Cortex of kidney (tissue), 1 donor: ENCODE results near the gene SCG3.

Experiments used
- DNase-seq: peaks from one replicate; lab custom pipeline; 2025; lab: John Stamatoyannopoulos, UW

Gene SCG3

DNA sequence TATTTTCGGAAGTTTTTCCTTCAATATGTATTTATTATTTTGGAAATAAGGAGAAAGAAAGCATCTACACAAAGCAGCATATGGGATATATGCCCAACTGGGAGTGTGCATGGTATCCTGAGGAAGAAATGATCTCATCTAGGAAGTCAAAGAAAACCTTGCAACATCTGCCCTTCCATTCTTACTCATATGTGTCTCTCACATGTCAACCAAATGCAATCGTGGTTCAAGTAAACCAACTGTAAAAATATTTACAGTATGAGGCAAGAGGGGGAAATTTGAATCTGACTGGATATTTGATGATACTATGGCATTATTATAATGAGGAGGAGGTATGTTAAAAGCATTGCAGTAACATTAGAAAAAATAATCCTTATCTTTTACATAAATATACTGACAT lies 3.2 kb upstream of the SCG3 start:
- no peak for DNase-seq

DNA sequence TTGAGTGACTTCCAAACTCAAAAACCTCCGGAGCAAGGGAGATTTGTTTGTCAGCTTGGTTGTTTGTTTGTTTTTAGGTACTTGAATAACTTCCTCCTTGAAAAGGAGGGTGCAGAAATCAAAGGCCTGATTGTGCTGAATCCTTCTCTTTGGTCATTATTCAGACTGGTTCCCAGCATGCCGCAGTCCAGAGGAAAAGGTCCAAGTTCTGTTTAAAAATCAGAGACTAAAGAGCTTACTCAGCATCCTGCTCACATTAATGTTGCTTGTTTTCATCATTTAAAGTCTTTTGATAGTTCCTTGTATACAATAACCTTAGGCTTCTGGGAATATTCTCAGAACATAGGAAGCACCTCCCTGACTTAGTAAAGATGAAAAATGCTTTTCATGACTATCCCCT lies 982 bp upstream of the SCG3 start:
- DNase-seq, result no peak

GRCh38 chr15:51687565-51687964 lies 6.3 kb downstream of the SCG3 start:
- DNase-seq, result no peak

DNA sequence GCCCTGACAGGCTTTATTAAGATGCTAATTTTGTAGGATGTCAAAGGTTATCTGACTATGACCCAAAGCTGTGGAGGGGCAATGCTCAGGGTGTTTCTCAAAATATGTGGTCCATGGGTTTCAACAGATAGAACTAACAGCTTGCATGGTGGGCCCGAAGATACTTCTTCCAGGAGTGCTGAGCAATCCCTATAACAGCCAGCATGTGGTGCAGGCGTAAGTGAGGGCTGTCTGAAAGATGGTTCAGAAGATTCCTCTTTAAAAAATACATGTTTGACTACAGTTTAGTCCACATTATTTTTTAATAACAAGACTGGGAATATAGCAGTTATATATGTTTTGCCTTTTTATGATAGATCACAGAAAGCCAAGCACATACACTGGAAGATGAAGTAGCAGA lies 7.6 kb downstream of the SCG3 start:
- no peak for DNase-seq

DNA sequence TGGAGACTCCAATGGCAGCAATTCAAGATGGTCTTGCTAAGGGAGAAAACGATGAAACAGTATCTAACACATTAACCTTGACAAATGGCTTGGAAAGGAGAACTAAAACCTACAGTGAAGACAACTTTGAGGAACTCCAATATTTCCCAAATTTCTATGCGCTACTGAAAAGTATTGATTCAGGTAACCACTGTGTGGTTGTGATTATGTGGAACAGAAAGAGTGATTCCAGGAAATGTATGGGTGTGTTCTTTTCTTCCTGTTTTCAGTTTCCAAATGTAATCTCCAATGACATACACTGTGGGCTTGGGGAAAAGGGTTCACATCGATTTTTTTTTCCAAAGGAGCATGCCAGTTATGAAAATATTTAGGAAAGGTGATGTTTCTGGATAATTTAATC lies 10.9 kb downstream of the SCG3 start:
- DNase-seq, result no peak

- DNase-seq, result no peak
Observed at GRCh38 chr15:51696566-51696965, 15.3 kb downstream of the SCG3 start.

DNA sequence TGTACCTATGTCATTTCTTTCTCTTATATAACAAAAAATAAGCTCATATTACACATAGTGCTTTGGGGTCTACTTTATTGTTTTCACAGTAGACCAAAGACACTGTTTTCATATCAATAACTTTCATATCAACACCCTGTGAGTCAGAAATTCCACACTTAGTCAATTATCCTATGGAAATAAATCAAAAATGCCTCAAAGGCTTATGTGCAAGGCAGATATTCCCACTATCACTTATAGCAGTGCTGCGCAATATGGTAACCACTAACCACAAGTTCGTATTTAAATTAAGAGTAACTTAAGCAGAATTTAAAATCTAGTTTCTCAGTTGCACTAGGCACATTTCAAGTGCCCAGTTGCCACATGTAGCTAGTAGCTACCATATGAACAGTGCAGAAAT lies 15.9 kb downstream of the SCG3 start:
- DNase-seq, result no peak

GRCh38 chr15:51699373-51699772 lies 18.1 kb downstream of the SCG3 start:
- DNase-seq, result no peak

DNA sequence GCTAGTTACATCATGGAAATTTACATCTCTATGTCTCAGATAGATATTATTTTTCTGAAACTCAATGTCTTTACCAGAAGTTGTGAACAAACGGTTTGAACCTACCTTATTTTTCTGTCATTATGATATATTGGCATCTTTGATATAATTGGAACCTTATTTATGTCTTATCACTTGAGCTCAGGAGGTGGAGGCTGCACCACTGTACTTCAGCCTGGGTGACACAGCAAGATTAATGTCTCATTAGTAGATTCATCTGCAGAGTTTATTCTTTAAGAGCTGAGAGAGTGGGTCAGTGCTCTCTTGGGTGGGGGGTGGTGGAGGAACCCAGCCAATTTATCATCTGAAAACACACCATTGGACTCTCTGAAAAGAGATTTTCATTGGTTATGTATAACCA lies 21.4 kb downstream of the SCG3 start:
- DNase-seq, result no peak

DNA sequence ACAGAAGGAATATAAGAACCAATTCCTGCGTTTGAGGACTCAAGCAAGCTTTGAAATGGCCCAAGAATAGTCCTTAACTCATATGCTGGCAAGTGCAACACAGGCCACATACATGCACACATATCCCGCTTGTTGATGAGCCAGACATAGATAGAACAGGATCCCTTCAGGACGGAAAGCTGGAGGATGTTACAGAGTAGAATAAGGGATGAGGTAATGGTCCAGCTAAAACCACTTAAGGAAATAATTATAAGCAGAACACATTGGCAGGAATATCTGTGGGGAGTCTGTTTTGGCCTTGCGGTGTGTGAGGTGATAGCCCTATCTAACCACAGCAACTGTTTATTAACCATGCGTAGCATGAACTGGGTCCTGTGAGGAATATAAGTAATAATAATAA lies 25.0 kb downstream of the SCG3 start:
- DNase-seq, result no peak

GRCh38 chr15:51706926-51707608 lies 25.8 kb downstream of the SCG3 start:
- DNase-seq, result no peak

DNA sequence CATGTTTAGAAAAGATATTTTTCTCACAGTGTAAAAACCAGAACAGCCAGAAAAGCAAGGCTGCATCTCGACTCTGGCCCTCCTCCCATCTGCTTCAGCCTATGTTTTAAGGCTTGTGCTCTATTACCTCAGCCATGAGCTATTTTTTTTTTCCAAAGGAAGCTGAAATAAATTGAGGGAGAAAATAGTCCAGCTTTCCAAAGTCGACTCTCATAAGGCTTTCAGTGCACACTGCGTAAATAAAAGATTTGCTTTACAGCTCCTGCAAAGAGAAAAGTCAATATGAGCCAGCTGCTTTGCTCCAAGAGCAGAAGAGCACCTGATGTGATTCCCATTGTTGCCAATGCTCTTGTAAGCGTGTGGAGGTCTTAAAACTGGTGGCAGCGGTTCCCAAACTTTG lies 26.7 kb downstream of the SCG3 start:
- no peak for DNase-seq

DNA sequence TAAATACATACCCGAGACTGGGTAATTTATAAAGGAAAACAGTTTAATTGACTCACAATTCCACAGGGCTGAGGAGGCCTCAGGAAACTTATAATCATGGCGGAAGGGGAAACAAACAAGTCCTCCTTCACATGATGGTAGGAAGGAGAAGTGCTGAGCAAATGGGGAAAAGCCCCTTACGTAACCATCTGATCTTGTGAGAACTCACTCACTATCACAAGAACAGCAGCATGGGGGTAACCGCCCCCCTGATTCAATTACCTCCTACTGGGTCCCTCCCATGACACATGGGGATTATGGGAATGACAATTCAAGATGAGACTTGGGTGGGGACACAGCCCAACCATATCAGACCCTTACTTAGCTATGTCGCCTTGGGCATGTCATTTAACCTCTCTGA lies 27.7 kb downstream of the SCG3 start:
- no peak for DNase-seq

DNA sequence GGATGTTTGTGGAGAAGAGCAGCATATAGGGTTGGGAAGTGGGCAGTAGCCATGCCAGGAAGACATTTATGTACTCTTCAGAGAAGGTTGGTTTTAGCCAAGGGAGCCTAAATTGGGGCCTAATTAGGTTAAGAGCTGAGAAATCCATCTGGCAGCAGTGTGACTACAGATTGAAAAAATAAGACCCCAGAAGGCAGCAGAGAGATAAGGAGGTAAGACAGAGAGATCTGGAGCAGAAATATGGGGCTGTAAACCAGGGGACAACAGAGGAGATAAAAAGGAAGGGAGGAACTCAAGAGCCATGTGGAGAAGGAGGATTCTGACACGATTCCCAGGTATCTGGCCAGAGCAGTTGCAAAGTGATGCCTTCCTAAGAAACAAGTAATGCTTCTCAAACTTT lies 32.9 kb downstream of the SCG3 start:
- DNase-seq, result no peak

DNA sequence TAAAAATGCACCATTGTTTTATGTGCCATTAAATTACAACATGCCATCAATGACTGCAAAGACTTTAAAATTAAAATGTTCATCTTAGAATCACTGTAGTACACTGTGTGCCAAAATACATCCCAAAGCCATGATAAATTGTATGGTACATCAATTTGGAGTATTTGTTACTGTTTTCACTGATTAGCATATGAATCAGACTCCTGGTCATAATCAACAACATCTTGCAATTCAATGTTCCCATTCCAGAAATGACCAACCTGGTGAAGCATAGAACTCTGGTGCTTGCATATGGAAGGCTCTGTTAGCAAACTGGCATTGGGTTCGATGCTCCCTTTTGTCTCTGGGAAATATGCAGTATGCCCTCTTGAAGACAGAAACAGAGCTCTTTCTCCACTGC lies 33.6 kb downstream of the SCG3 start:
- no peak for DNase-seq

DNA sequence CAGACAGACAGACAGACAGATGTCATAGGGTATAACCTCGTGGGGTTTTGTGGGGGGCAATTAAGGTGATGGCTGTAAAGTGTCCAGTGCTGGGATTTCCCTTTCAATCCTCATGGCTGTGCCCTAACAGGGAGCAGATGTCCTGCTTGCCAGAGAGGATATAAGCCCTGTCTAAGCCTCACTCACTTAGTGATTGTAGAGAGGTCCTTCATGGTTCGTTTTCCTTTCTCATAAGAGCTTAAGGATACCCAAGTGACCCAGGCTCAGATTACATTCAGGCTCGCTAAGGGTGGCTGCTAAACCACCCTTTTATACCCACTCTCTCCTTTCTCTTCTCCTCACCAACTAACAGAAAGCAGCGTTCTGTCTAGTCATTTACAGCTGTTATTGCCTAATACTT lies 36.9 kb downstream of the SCG3 start:
- no peak for DNase-seq

DNA sequence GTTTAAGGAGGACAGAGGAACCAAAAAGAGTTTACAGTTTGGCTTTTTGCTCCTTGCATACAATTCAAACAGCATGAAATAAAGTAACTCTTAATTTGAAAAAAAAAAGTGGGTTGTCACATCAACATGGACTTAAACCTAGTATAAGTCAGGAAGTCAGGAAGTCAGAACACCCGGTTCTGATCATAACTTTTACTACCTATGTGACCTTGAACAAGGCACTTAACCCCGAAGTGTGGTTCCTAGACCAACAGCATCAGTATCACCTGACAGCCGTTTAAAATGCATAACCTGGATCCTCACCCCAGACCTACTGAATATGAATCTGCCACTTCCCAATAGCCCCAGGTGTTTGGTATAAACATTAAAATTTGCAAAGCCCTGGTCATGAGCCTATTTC lies 37.4 kb downstream of the SCG3 start:
- DNase-seq, result no peak

- DNase-seq, result no peak
Observed at GRCh38 chr15:51720201-51720995, 39.1 kb downstream of the SCG3 start.

- no peak for DNase-seq
Observed at GRCh38 chr15:51721199-51721960, 40.1 kb downstream of the SCG3 start.

DNA sequence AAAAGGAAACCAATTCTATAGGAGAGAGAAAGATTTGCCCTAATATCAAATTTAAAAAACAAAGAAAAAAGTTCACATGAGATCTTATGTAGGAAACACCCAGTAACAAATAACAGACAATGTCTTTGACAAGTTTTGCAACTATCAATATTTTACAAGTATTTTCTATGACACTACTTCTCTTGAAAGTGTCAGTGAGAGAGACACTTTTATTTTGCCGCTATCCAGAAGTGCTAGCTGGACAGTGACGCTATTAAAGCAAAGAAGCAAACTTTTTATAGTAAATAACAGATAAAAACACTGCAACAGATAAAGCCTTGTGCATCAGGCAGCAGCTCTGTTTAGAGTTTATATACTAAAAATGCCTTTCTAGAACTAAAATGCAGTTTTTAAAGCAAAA lies 42.9 kb downstream of the SCG3 start:
- DNase-seq, result no peak

DNA sequence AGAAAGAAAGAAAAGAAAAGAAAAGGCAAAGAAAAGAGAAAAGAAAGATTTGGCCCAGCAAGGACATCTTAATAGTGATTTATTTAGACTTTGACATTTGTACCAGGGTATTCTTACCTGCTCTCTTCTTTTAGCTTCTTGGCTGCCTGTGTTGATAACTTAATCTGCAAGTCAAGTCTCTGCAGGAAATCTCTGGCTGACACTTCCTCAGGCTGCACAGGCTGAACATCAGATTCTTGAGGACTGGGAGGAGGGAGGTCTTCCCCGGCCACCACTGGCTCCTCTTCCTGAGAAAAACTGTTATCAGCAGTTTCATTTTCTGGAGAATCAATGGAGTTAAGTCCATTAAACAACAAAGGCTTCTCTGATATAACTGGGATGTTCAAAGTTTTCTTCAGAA lies 43.4 kb downstream of the SCG3 start:
- no peak for DNase-seq

DNA sequence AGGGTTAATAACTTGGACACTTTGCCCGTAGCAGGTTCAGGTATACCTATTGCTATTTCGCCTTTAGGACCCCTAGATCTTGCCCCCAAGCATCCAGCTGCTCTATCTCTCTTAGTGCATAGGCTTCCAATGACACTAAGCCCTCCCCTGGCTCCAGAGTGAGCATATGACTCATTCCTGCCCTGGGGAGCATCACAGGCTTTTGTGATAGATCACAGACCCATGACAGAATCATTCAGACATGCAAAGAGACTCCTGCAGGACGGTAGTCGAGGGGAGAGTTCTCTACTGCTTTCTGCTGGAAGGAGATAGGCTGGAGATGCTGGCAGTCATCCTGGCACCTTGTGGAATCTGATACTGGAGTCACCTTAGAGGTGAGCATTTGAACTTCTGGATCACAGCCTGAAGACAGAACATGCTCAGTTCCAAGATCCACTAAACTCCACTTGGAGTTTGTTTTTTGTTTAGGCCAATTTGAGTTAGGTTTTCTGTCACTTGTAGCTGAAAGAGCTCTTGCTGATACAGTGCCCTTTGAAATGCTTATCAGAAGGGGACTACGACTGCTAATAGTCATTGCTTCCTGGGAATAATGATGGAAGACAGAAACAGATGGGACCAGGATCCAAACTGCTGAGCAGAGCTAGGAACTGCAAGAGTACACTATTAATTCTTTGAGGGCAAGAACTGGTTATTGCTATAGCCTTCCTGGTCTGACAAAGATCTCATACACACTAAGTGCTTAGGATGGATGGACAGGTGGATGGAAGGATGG lies 45.2 kb downstream of the SCG3 start:
- DNase-seq, result no peak
